HG03175 (cell line): Measurements from ENCODE around the gene SHC2.

Source experiments
- ATAC-seq: cut with Tn5 transposase; IDR thresholded peaks from one replicate; pipeline ENCODE4 v1.9.1; 2021; ENCODE audit warnings: mild to moderate bottlenecking, moderate library complexity; ENCODE audit not compliant: unreplicated experiment

Gene SHC2

GRCh38 chr19:460877-461720, at the start of gene SHC2:
SHC2 (minus strand) TSS chr19:461033; CDS start chr19:460996, 37 bp downstream.
- no peak for ATAC-seq

- ATAC-seq, result no peak
These were observed 47.6 kb upstream of the SHC2 start for GRCh38 chr19:508204-509150.

GRCh38 chr19:507286-508203, 46.7 kb upstream of the SHC2 start, which contains the start of gene TPGS1:
TPGS1 (plus strand) TSS chr19:507497; CDS start chr19:507507, 10 bp downstream.
- ATAC-seq, result peak; percentile 61

- ATAC-seq, result peak; percentile 66
These were observed 45.8 kb upstream of the SHC2 start for GRCh38 chr19:506404-507285.

GRCh38 chr19:504616-505015, 43.8 kb upstream of the SHC2 start:
- ATAC-seq, result no peak

GRCh38 chr19:501646-502045, 40.8 kb upstream of the SHC2 start:
- no peak for ATAC-seq

- no peak for ATAC-seq
These were observed 38.3 kb upstream of the SHC2 start for GRCh38 chr19:498977-499623.

GRCh38 chr19:498511-498891, 37.7 kb upstream of the SHC2 start:
- no peak for ATAC-seq

- no peak for ATAC-seq
These were observed 37.2 kb upstream of the SHC2 start for GRCh38 chr19:497869-498510.

GRCh38 chr19:497491-497868, 36.6 kb upstream of the SHC2 start:
- ATAC-seq, result no peak

GRCh38 chr19:496986-497385, 36.2 kb upstream of the SHC2 start:
- no peak for ATAC-seq

- ATAC-seq, result no peak
These were observed 35.4 kb upstream of the SHC2 start, which contains the start of gene MADCAM1 for GRCh38 chr19:496112-496665. MADCAM1 (plus strand) TSS chr19:496486; CDS start chr19:496500, 14 bp downstream.

- ATAC-seq, result no peak
These were observed 34.7 kb upstream of the SHC2 start for GRCh38 chr19:495402-496111.

GRCh38 chr19:495081-495401, 34.2 kb upstream of the SHC2 start:
- no peak for ATAC-seq

GRCh38 chr19:494171-495080, 33.6 kb upstream of the SHC2 start:
- ATAC-seq, result no peak

GRCh38 chr19:493391-494170, 32.7 kb upstream of the SHC2 start:
- no peak for ATAC-seq
